MM.1S (cell line): ENCODE results near the gene SOX13.

Experiments
- DNase-seq: peaks from one replicate; pipeline ENCODE4 v3.0.0-alpha.2; 2015
- H2AFZ ChIP-seq: fragments of 300-600 bp; sonication (generic); 2 replicates; pipeline ENCODE4 v1.6.0; 2016; ENCODE audit warnings: antibody characterized with exemption, low read length
- H3F3A ChIP-seq: fragments of 300-600 bp; sonication (generic); 2 replicates; pipeline ENCODE4 v1.6.1; 2016; ENCODE audit warnings: mild to moderate bottlenecking, antibody characterized with exemption, low read length, moderate library complexity, mixed read lengths; ENCODE audit not compliant: insufficient read depth
- H3K27ac ChIP-seq: fragments of 300-600 bp; sonication (generic); 2 replicates; pipeline ENCODE4 v1.5.1; 2016; ENCODE audit warnings: mild to moderate bottlenecking, low read length
- H3K27me3 ChIP-seq: fragments of 300-600 bp; sonication (generic); replicated peaks from 2 replicates; pipeline ENCODE4 v1.6.0; 2016; ENCODE audit warnings: low read length; ENCODE audit not compliant: insufficient read depth
- H3K36me3 ChIP-seq: fragments of 300-600 bp; sonication (generic); replicated peaks from 2 replicates; pipeline ENCODE4 v1.6.1; 2016; ENCODE audit warnings: mild to moderate bottlenecking, low read length, mixed read lengths; ENCODE audit not compliant: insufficient read depth
- H3K4me1 ChIP-seq: fragments of 300-600 bp; sonication (generic); 2 replicates; pipeline ENCODE4 v1.6.1; 2016; ENCODE audit warnings: low read length, mixed read lengths
- H3K4me2 ChIP-seq: fragments of 300-600 bp; sonication (generic); 2 replicates; pipeline ENCODE4 v1.6.0; 2016; ENCODE audit warnings: low read depth, low read length
- H3K4me3 ChIP-seq: fragments of 300-600 bp; sonication (generic); 2 replicates; pipeline ENCODE4 v1.5.1; 2016; ENCODE audit warnings: low read length, mixed read lengths
- H3K79me2 ChIP-seq: fragments of 300-600 bp; sonication (generic); 2 replicates; pipeline ENCODE4 v1.6.1; 2016; ENCODE audit warnings: mixed run types, low read length, mixed read lengths
- H3K9ac ChIP-seq: fragments of 300-600 bp; sonication (generic); 2 replicates; pipeline ENCODE4 v1.6.1; 2016; ENCODE audit warnings: low read length, mixed read lengths
- H3K9me2 ChIP-seq: fragments of 300-600 bp; sonication (generic); replicated peaks from 2 replicates; pipeline ENCODE4 v1.6.1; 2016; ENCODE audit warnings: mild to moderate bottlenecking, low read length, mixed read lengths; ENCODE audit not compliant: insufficient read depth
- H3K9me3 ChIP-seq: fragments of 300-600 bp; sonication (generic); replicated peaks from 2 replicates; pipeline ENCODE4 v1.6.1; 2016; ENCODE audit warnings: mild to moderate bottlenecking, low read length, mixed read lengths; ENCODE audit not compliant: insufficient read depth
- H4K20me1 ChIP-seq: fragments of 300-600 bp; sonication (generic); 2 replicates; pipeline ENCODE4 v1.6.1; 2016; ENCODE audit warnings: mild to moderate bottlenecking, low read length, moderate library complexity, mixed read lengths; ENCODE audit not compliant: insufficient read depth
- EZH2 ChIP-seq: fragments of 300-600 bp; sonication (generic); optimal IDR thresholded peaks from 2 replicates; pipeline ENCODE3; 2017; ENCODE audit warnings: low read depth, mild to moderate bottlenecking, antibody characterized with exemption, low read length, mixed read lengths
- EZH2phosphoT487 ChIP-seq: fragments of 300-600 bp; sonication (generic); IDR thresholded peaks from 2 replicates; pipeline ENCODE4 v1.6.1; 2018; ENCODE audit warnings: antibody characterized with exemption, low read length
- TF ChIP-seq, protein P1 (sequence below): fragments of 300-600 bp; sonication (generic); IDR thresholded peaks from 2 replicates; pipeline ENCODE4 v1.5.1; 2016; ENCODE audit warnings: antibody characterized with exemption, low read length, mixed read lengths

The SOX13 gene

GRCh38 chr1:204127597-204128242, 54.8 kb downstream of the SOX13 start:
- Histone ChIP-seq H3K4me3 (no peak overlapping the region), H3K79me2 (no peaks in the 10 kb centered on the region), H2AFZ (0 out of 2 replicates have a peak overlapping the region, but pooled peaks have one; percentile 74), H3K9ac (no peak overlapping the region), H3K9me2 (no peaks in the 10 kb centered on the region), H3K4me2 (no peak overlapping the region), H3K36me3 (no peaks in the 10 kb centered on the region), H3F3A (no peaks in the 10 kb centered on the region), H3K4me1 (no peaks in the 10 kb centered on the region), H3K27me3 (no peaks in the 10 kb centered on the region), H4K20me1 (no peaks in the 10 kb centered on the region), H3K27ac (no peak overlapping the region), H3K9me3 (no peaks in the 10 kb centered on the region)
- DNase-seq, result peak; percentile 28
- TF ChIP-seq EZH2phosphoT487, result no peak
- TF ChIP-seq, protein P1, sequence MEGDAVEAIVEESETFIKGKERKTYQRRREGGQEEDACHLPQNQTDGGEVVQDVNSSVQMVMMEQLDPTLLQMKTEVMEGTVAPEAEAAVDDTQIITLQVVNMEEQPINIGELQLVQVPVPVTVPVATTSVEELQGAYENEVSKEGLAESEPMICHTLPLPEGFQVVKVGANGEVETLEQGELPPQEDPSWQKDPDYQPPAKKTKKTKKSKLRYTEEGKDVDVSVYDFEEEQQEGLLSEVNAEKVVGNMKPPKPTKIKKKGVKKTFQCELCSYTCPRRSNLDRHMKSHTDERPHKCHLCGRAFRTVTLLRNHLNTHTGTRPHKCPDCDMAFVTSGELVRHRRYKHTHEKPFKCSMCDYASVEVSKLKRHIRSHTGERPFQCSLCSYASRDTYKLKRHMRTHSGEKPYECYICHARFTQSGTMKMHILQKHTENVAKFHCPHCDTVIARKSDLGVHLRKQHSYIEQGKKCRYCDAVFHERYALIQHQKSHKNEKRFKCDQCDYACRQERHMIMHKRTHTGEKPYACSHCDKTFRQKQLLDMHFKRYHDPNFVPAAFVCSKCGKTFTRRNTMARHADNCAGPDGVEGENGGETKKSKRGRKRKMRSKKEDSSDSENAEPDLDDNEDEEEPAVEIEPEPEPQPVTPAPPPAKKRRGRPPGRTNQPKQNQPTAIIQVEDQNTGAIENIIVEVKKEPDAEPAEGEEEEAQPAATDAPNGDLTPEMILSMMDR, result peak; percentile 86
- no peak for TF ChIP-seq EZH2

DNA sequence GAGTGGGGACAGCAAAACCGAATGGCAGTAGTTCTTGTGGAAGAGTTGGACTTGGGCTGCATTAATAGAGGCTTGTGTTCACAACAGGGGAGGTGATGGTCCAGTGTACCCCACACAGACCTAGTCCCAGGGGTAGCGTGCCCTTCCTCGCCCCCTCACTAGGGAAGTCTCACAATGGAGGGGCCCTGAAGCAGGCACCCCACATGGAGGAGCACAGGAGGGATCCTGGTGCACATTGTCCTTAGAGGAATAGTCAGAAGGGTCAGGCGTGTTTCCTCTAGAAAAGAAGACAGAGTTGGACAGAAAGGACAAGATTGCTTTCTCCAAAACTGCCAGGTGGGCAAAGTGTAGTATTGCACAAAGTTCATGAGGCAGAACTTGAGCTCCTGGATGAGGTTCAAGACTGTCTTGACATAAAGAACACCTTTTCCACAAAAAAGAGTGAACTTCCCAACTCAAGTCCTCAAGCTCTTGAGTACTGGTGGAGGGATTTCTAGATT, 55.6 kb downstream of the SOX13 start:
- peak overlapping the region; percentile 64 for H3K4me2 ChIP-seq
- no peak for DNase-seq
- TF ChIP-seq EZH2, result no peak
- TF ChIP-seq, protein P1, result no peak
- no peak for TF ChIP-seq EZH2phosphoT487
- no peaks in the 10 kb centered on the region for H3K9me3 ChIP-seq
- H3F3A ChIP-seq, result no peaks in the 10 kb centered on the region
- H3K9ac ChIP-seq, result no peak overlapping the region
- H3K4me3 ChIP-seq, result no peak overlapping the region
- H3K79me2 ChIP-seq, result no peaks in the 10 kb centered on the region
- H3K36me3 ChIP-seq, result no peaks in the 10 kb centered on the region
- no peaks in the 10 kb centered on the region for H3K27me3 ChIP-seq
- H3K9me2 ChIP-seq, result no peaks in the 10 kb centered on the region
- no peaks in the 10 kb centered on the region for H4K20me1 ChIP-seq
- peak overlapping the region; percentile 74 for H2AFZ ChIP-seq
- H3K4me1 ChIP-seq, result no peaks in the 10 kb centered on the region
- no peak overlapping the region for H3K27ac ChIP-seq

DNA sequence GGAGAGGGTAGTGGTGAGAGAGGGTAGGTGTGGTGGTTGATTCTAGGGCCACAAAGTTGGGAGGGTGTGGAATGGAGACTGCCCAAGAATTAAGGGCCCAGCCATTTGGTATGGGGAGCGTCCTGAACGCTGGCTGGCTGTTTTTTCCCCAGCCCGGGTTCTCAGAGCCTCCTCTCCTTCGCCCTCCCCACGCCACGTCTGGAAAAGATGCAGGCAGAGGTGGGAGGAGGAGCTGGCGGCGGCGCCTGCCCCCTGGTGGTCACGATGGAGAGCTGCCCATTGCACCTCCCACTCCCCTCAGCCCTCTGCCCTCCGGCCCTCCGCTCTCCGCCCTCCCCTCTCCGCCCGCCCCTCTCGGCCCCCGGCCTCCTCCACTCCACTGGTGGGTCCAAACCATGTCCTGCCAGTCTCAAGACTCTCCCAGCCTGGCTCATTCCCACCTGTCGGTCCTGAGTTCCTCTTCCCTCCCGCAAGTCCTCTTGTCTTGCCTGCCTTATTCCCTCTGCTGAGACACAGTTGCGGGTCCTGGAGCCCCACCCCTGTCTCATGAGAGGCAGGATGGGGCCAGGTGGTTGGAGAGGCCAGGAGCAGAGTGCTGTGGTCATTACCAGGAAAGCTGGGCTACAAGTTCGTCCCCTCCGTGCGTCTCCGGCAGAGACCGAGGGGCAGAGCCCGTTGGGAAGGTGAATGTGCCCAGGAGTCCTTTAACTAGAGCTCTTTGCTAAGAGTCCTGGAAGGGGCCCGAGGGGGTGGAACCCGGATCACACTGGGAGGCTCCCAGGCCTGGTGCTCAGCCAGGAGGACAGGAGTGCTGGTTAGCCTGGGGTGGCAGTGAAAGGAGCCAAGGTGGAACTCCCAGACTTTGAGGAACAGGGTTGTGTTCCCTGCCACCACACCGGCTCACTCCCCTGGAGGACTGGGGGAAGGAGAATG, 56.3 kb downstream of the SOX13 start:
- peak; percentile 60 for DNase-seq
- Histone ChIP-seq H3K9ac (no peak overlapping the region), H3K4me2 (peak overlapping the region; percentile 64), H3K27me3 (no peaks in the 10 kb centered on the region), H3K9me3 (no peaks in the 10 kb centered on the region), H3K79me2 (no peaks in the 10 kb centered on the region), H2AFZ (peak overlapping the region; percentile 74), H3K4me1 (no peaks in the 10 kb centered on the region), H3K27ac (no peak overlapping the region), H3F3A (no peaks in the 10 kb centered on the region), H3K4me3 (no peak overlapping the region), H3K36me3 (no peaks in the 10 kb centered on the region), H4K20me1 (no peaks in the 10 kb centered on the region), H3K9me2 (no peaks in the 10 kb centered on the region)
- TF ChIP-seq, protein P1, result peak; percentile 91
- TF ChIP-seq EZH2phosphoT487, result no peak
